H1 (cell line): ENCODE data around the gene HSPA6. TPM values are rescaled to one million over a fixed set of nuclear protein-coding genes. Genes with fewer than 3 reads are reported as not detected.
"Not testable (repeated sequence)": the region's sequence is repeated elsewhere in the genome, so short reads cannot be mapped to it uniquely, and the experiment has no call there.

Experiments
- CTCF ChIA-PET: fragments of 300-600 bp; sonication (Branson Sonifier 250); formaldehyde crosslinking; loops from one replicate; lab custom pipeline; 2021; ENCODE audit not compliant: partially characterized antibody; lab: Charles Lee
- POLR2A ChIA-PET: fragments of 300-600 bp; sonication (Branson Sonifier 250); formaldehyde crosslinking; loops from one replicate; lab custom pipeline; 2021; ENCODE audit warnings: inconsistent platforms; ENCODE audit not compliant: partially characterized antibody; lab: Charles Lee
- DNase-seq, 2 experiments: peaks; one replicate each; pipeline versions ENCODE4 v3.0.0 to v3.0.0-alpha.2; 2010 to 2022; ENCODE audit warnings: low spot score in 2 of 2, low read depth in 1 of 2, mixed read lengths in 1 of 2
- FAIRE-seq: peaks from 2 replicates; lab custom pipeline; 2011; peaks lifted over from hg19 to GRCh38; lab: Jason Lieb, UNC
- H2AFZ ChIP-seq: 2 replicates; pipeline ENCODE4 v1.8.1; 2012; ENCODE audit warnings: low read length, inconsistent platforms
- H2AK5ac ChIP-seq: 2 replicates; pipeline ENCODE4 v1.6.1; 2013; ENCODE audit warnings: low read depth, low read length
- H2BK120ac ChIP-seq: replicated peaks from 2 replicates; pipeline ENCODE3; 2013; ENCODE audit warnings: low read depth, low read length, inconsistent platforms
- H2BK12ac ChIP-seq: 2 replicates; pipeline ENCODE4 v1.6.1; 2013; ENCODE audit warnings: low read depth, low read length
- H2BK15ac ChIP-seq: 2 replicates; pipeline ENCODE4 v1.6.1; 2013; ENCODE audit warnings: low read length
- H2BK20ac ChIP-seq: 2 replicates; pipeline ENCODE4 v1.6.1; 2013; ENCODE audit warnings: low read length
- H2BK5ac ChIP-seq: 2 replicates; pipeline ENCODE4 v1.6.1; 2013; ENCODE audit warnings: low read depth, low read length
- H3K14ac ChIP-seq: 2 replicates; pipeline ENCODE4 v1.6.1; 2013; ENCODE audit warnings: inconsistent platforms; ENCODE audit not compliant: insufficient read length
- H3K18ac ChIP-seq: 2 replicates; pipeline ENCODE4 v1.6.1; 2013; ENCODE audit warnings: low read length; ENCODE audit errors: extremely low read depth
- H3K23ac ChIP-seq: 2 replicates; pipeline ENCODE4 v1.6.1; 2013; ENCODE audit warnings: inconsistent platforms; ENCODE audit not compliant: insufficient read length
- H3K23me2 ChIP-seq: 2 replicates; pipeline ENCODE4 v1.6.1; 2013; ENCODE audit warnings: low read depth, low read length
- H3K27ac ChIP-seq: 2 replicates; pipeline ENCODE4 v1.6.1; 2011; ENCODE audit warnings: low read depth, low read length, inconsistent platforms
- H3K27me3 ChIP-seq, 4 experiments: replicated peaks in 1 of 4; 1 replicate in 1 of 4; 2 replicates in 3 of 4; pipeline versions ENCODE4 v1.6.1 to v1.8.1; 2011 to 2013; ENCODE audit warnings: low read length in 3 of 4, mild to moderate bottlenecking in 3 of 4, inconsistent platforms in 2 of 4, mixed read lengths in 2 of 4, moderate library complexity in 1 of 4; ENCODE audit not compliant: control insufficient read depth in 3 of 4, insufficient read depth in 3 of 4; ENCODE audit errors: extremely low read depth in 1 of 4
- H3K36me3 ChIP-seq, 4 experiments: 2 replicates each; pipeline versions ENCODE4 v1.6.1 to v1.8.1; 2011 to 2013; ENCODE audit warnings: mild to moderate bottlenecking in 4 of 4, low read length in 3 of 4, moderate library complexity in 2 of 4, control low read depth in 1 of 4, inconsistent platforms in 1 of 4; ENCODE audit not compliant: insufficient read depth in 4 of 4, control insufficient read depth in 2 of 4
- H3K4ac ChIP-seq: replicated peaks from 2 replicates; pipeline ENCODE3; 2013; ENCODE audit warnings: low read length, low read depth, mixed read lengths, inconsistent platforms; ENCODE audit not compliant: insufficient read length
- H3K4me1 ChIP-seq, 4 experiments: replicated peaks in 1 of 4; 1 replicate in 1 of 4; 2 replicates in 3 of 4; pipeline versions ENCODE4 v1.6.1 to v1.8.1; 2011 to 2013; ENCODE audit warnings: low read length in 3 of 4, inconsistent platforms in 2 of 4, mixed read lengths in 1 of 4; ENCODE audit not compliant: insufficient read depth in 4 of 4, control insufficient read depth in 3 of 4
- H3K4me2 ChIP-seq, 2 experiments: 2 replicates each; pipeline versions ENCODE4 v1.6.1 to v1.8.1; 2011 to 2013; ENCODE audit warnings: low read depth in 2 of 2, low read length in 2 of 2, control low read depth in 1 of 2, inconsistent platforms in 1 of 2, mild to moderate bottlenecking in 1 of 2; ENCODE audit not compliant: insufficient read depth in 1 of 2
- H3K4me3 ChIP-seq, 4 experiments: fragments of 200-600, 300-600 bp in 1 of 4; sonication (generic), shearing (Covaris generic), sonication (Bioruptor Twin) in 1 of 4; 2 replicates each; pipeline versions ENCODE4 v1.5.1 to v1.8.1; 2011 to 2016; ENCODE audit warnings: low read length in 4 of 4, low read depth in 3 of 4, control low read depth in 2 of 4, inconsistent platforms in 2 of 4, mild to moderate bottlenecking in 2 of 4, mixed read lengths in 1 of 4, moderate library complexity in 1 of 4; ENCODE audit not compliant: insufficient read depth in 2 of 4; ENCODE audit errors: extremely low read depth in 1 of 4
- H3K56ac ChIP-seq: replicated peaks from 2 replicates; pipeline ENCODE3; 2013; ENCODE audit warnings: low read depth, mild to moderate bottlenecking, mixed read lengths, low read length, inconsistent platforms; ENCODE audit not compliant: insufficient read length
- H3K79me1 ChIP-seq: 2 replicates; pipeline ENCODE4 v1.6.1; 2013; ENCODE audit warnings: low read depth, low read length, control low read depth
- H3K79me2 ChIP-seq, 2 experiments: 2 replicates each; pipeline versions ENCODE4 v1.6.1 to v1.8.1; 2012 to 2013; ENCODE audit warnings: low read length in 2 of 2, mild to moderate bottlenecking in 2 of 2, inconsistent platforms in 1 of 2; ENCODE audit not compliant: insufficient read depth in 2 of 2, control insufficient read depth in 1 of 2
- H3K9ac ChIP-seq, 4 experiments: replicated peaks in 1 of 4; 1 replicate in 1 of 4; 2 replicates in 3 of 4; pipeline versions ENCODE4 v1.6.1 to v1.8.1; 2011 to 2013; ENCODE audit warnings: low read depth in 3 of 4, low read length in 3 of 4, control low read depth in 2 of 4, mild to moderate bottlenecking in 2 of 4, moderate library complexity in 2 of 4, inconsistent platforms in 1 of 4; ENCODE audit errors: extremely low read depth in 1 of 4
- H3K9me3 ChIP-seq, 2 experiments: 2 replicates each; pipeline versions ENCODE4 v1.6.1 to v1.8.1; 2012 to 2013; ENCODE audit warnings: mild to moderate bottlenecking in 2 of 2, moderate library complexity in 2 of 2, control low read depth in 1 of 2, inconsistent platforms in 1 of 2, low read depth in 1 of 2, low read length in 1 of 2, mixed read lengths in 1 of 2; ENCODE audit not compliant: insufficient read depth in 2 of 2
- H4K20me1 ChIP-seq, 2 experiments: replicated peaks in 1 of 2; 2 replicates each; pipeline versions ENCODE3 to v1.8.1; 2011 to 2013; ENCODE audit warnings: inconsistent platforms in 2 of 2, low read length in 2 of 2, mild to moderate bottlenecking in 1 of 2; ENCODE audit not compliant: insufficient read depth in 2 of 2, control insufficient read depth in 1 of 2
- H4K5ac ChIP-seq: 2 replicates; pipeline ENCODE4 v1.6.1; 2013; ENCODE audit warnings: low read length, low read depth, mixed read lengths, inconsistent platforms; ENCODE audit not compliant: insufficient read length
- H4K8ac ChIP-seq: 2 replicates; pipeline ENCODE4 v1.8.0; 2013; ENCODE audit warnings: mild to moderate bottlenecking, moderate library complexity, low read length, inconsistent platforms; ENCODE audit not compliant: insufficient read depth; ENCODE audit errors: extremely low read depth
- H4K91ac ChIP-seq: replicated peaks from 2 replicates; pipeline ENCODE3; 2013; ENCODE audit warnings: low read length, mixed read lengths, inconsistent platforms; ENCODE audit not compliant: insufficient read length
- WGBS, 2 experiments: shearing (Covaris generic) in 1 of 2; methylation state at CpG; one replicate each; pipeline versions ENCODE4 v1.1.6 to v1.1.7; 2013 to 2015; ENCODE audit warnings: low lambda C conversion rate in 2 of 2, mixed read lengths in 2 of 2, inconsistent platforms in 1 of 2, low coverage in 1 of 2, missing lambda C conversion rate in 1 of 2; ENCODE audit not compliant: insufficient replicate concordance in 2 of 2, insufficient coverage in 1 of 2, insufficient read length in 1 of 2; ENCODE audit errors: extremely low coverage in 1 of 2, missing lambda C conversion rate in 1 of 2; 5-methylcytosine and 5-hydroxymethylcytosine counted together
- polyA plus RNA-seq, 7 experiments: library from polyadenylated mRNA; depleted of rRNA in 3 of 7; stranded (reverse) in 5 of 7; unstranded in 2 of 7; fragments of >200 nt in 5 of 7; fragments of 200-250 nt in 2 of 7; gene quantifications; 1 replicate in 5 of 7; 2 replicates in 1 of 7; 4 replicates in 1 of 7; pipeline versions ENCODE4 v1.2.1 to v1.2.3, GENCODE V29; 2011 to 2013; ENCODE audit warnings: missing spikeins in 2 of 7, mixed read lengths in 2 of 7
- total RNA-seq: library from RNA; stranded (reverse); fragmentation: NEBNext Ultra II Directional; extraction: Animal tissue kit (Norgen Biotek cat#: 25700); gene quantifications from 2 replicates; pipeline ENCODE4 v1.2.1, GENCODE V29; 2021

HSPA6 gene
- total and polyA plus RNA-seq, 2 of the 8 experiments (the other 6 are each of a cell fraction or from before 2014, with no cell fraction given), result 0.06 to 0.15 TPM

DNA sequence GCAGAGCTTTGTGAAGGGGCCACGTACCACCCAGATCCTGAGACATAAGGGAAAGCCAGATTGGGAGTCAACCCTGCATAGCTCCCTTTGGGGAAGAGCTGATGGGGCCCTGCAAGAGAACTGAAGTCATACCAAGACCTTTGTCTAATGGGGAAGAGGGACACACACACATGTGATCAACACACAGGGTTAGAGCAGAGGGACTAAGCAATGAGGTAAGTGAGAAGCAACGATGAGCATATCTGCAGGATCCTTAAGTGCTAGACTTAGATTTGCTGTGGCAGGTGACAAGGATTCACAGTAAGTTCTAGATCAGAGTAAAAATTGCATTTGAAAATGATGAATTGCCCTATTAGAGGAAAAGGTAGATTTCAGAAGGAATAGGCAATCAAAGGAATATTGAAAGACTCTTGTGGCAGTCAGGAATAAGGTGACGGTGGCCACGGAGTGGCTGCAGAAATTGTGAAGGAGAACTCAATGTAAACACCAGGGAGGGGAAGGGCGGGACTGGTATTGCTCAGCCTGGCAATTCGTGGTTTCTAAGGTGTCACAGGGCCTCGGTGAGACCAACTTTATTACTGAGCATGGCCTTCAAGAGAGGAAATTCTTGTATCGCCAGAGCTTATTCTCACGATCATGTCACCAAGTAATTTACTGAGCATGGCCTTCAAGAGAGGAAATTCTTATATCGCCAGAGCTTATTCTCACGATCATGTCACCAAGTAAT lies 20.8 kb downstream of the HSPA6 start:
- H2AFZ ChIP-seq, H2BK20ac ChIP-seq, H3K23me2 ChIP-seq, DNase-seq, H2BK120ac ChIP-seq, H3K79me2 ChIP-seq, H4K8ac ChIP-seq, FAIRE-seq, POLR2A ChIA-PET, H3K4me2 ChIP-seq, H3K23ac ChIP-seq, H3K27me3 ChIP-seq, H4K20me1 ChIP-seq, CTCF ChIA-PET, H3K9ac ChIP-seq, H3K4me3 ChIP-seq, H3K79me1 ChIP-seq, H3K4ac ChIP-seq, H2BK15ac ChIP-seq, H3K18ac ChIP-seq, H2BK12ac ChIP-seq, H3K27ac ChIP-seq, H3K4me1 ChIP-seq, H3K9me3 ChIP-seq, H3K14ac ChIP-seq, H2AK5ac ChIP-seq, H4K5ac ChIP-seq, H3K36me3 ChIP-seq, H4K91ac ChIP-seq, H2BK5ac ChIP-seq, H3K56ac ChIP-seq: not testable (repeated sequence)
- 87% methylated on average over 10 of the region's 11 CpGs; no CpG with 5 or more reads in 1 of the 2 experiments for WGBS, 2 experiments
